GM23338 (cell line): ENCODE measurements around the gene MUC6.

ENCODE experiments used
- CREB1 ChIP-seq: fragments of 250-450 bp; sonication (Bioruptor Pico); IDR thresholded peaks from 2 replicates; pipeline ENCODE4 v1.5.0; 2020; ENCODE audit warnings: low read depth, mild to moderate bottlenecking, moderate library complexity
- EZH2 ChIP-seq: fragments of 200-600 bp; sonication (generic); IDR thresholded peaks from one replicate; pipeline ENCODE4 v1.8.0; 2017; ENCODE audit warnings: antibody characterized with exemption, mild to moderate bottlenecking, low read depth; ENCODE audit not compliant: unreplicated experiment
- EZH2phosphoT487 ChIP-seq: fragments of 200-600 bp; sonication (generic); IDR thresholded peaks from one replicate; pipeline ENCODE4 v1.8.1; 2018; ENCODE audit warnings: antibody characterized with exemption; ENCODE audit not compliant: unreplicated experiment
- JUNB ChIP-seq: IDR thresholded peaks from one replicate; pipeline ENCODE4 v1.6.1; 2016; ENCODE audit warnings: antibody characterized with exemption; ENCODE audit not compliant: unreplicated experiment
- NANOG ChIP-seq: IDR thresholded peaks from 2 replicates; pipeline ENCODE4 v1.6.1; 2016; ENCODE audit warnings: antibody characterized with exemption, borderline replicate concordance
- POLR2AphosphoS5 ChIP-seq: IDR thresholded peaks from 2 replicates; pipeline ENCODE4 v1.6.1; 2016; ENCODE audit warnings: antibody characterized with exemption, low read depth
- REST ChIP-seq: IDR thresholded peaks from one replicate; pipeline ENCODE4 v1.6.1; 2018; ENCODE audit warnings: antibody characterized with exemption; ENCODE audit not compliant: unreplicated experiment
- STAT1 ChIP-seq: IDR thresholded peaks from one replicate; pipeline ENCODE4 v1.6.1; 2016; ENCODE audit warnings: antibody characterized with exemption; ENCODE audit not compliant: unreplicated experiment
- ZNF114 ChIP-seq: fragments of 250-450 bp; sonication (Bioruptor Pico); IDR thresholded peaks from 2 replicates; pipeline ENCODE4 v1.5.0; 2020; ENCODE audit warnings: mild to moderate bottlenecking, moderate library complexity
- ZNF331 ChIP-seq: fragments of 250-450 bp; sonication (Bioruptor Pico); IDR thresholded peaks from 2 replicates; pipeline ENCODE4 v1.5.0; 2020; ENCODE audit warnings: low read depth, mild to moderate bottlenecking, moderate library complexity
- TF ChIP-seq, protein P1 (sequence below), 2 experiments: fragments of 200-600 bp in 1 of 2; sonication (generic) in 1 of 2; conservative IDR thresholded peaks; 2 replicates each; pipeline versions ENCODE4 v1.5.1 to v1.6.1; 2016 to 2017; ENCODE audit warnings: antibody characterized with exemption in 2 of 2, low read depth in 2 of 2, mild to moderate bottlenecking in 2 of 2, moderate library complexity in 1 of 2
- TF ChIP-seq, protein P2 (sequence below): IDR thresholded peaks from 2 replicates; pipeline ENCODE4 v1.6.1; 2016; ENCODE audit warnings: antibody characterized with exemption
- TF ChIP-seq, protein P3 (sequence below): fragments of 250-450 bp; sonication (Bioruptor Pico); IDR thresholded peaks from 2 replicates; pipeline ENCODE4 v1.5.0; 2020; ENCODE audit warnings: mild to moderate bottlenecking, moderate library complexity

DNA sequence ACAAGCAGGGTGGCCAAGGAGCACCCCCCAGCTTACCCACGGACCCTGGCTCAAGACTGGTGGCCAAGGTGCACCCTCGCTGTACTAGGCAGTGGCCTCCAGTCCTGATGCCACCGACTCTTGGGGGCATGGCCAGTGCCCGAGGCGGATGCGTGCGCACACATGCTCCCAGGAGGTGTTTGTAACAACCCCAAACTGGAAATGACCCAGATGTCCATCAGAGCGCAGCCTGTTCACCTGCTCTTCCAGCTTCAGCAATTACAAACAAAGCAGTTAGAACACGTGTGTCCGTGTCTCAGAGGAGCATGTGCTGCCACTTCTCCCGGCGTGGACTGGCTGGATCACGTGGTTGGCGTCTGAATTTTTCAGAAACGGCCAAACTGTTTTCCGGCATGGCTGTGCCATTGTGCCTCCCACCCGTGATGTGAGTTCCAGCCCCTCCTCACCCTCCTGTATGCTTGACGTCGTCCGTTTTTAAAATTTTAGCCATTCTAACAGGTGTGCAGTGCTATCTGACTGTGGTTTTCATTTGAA lies 7.1 kb upstream of the MUC6 start:
- TF ChIP-seq, protein P1, sequence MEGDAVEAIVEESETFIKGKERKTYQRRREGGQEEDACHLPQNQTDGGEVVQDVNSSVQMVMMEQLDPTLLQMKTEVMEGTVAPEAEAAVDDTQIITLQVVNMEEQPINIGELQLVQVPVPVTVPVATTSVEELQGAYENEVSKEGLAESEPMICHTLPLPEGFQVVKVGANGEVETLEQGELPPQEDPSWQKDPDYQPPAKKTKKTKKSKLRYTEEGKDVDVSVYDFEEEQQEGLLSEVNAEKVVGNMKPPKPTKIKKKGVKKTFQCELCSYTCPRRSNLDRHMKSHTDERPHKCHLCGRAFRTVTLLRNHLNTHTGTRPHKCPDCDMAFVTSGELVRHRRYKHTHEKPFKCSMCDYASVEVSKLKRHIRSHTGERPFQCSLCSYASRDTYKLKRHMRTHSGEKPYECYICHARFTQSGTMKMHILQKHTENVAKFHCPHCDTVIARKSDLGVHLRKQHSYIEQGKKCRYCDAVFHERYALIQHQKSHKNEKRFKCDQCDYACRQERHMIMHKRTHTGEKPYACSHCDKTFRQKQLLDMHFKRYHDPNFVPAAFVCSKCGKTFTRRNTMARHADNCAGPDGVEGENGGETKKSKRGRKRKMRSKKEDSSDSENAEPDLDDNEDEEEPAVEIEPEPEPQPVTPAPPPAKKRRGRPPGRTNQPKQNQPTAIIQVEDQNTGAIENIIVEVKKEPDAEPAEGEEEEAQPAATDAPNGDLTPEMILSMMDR (conservative IDR thresholded peaks at IDR 0.05; ENCODE audit: low read depth in 2 of 2) = no peak
- no peak for TF ChIP-seq POLR2AphosphoS5
- no peak for TF ChIP-seq REST
- no peak for TF ChIP-seq EZH2
- no peak for TF ChIP-seq EZH2phosphoT487
- no peak for TF ChIP-seq JUNB
- TF ChIP-seq, protein P2, sequence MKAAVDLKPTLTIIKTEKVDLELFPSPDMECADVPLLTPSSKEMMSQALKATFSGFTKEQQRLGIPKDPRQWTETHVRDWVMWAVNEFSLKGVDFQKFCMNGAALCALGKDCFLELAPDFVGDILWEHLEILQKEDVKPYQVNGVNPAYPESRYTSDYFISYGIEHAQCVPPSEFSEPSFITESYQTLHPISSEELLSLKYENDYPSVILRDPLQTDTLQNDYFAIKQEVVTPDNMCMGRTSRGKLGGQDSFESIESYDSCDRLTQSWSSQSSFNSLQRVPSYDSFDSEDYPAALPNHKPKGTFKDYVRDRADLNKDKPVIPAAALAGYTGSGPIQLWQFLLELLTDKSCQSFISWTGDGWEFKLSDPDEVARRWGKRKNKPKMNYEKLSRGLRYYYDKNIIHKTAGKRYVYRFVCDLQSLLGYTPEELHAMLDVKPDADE = no peak
- TF ChIP-seq, protein P3, sequence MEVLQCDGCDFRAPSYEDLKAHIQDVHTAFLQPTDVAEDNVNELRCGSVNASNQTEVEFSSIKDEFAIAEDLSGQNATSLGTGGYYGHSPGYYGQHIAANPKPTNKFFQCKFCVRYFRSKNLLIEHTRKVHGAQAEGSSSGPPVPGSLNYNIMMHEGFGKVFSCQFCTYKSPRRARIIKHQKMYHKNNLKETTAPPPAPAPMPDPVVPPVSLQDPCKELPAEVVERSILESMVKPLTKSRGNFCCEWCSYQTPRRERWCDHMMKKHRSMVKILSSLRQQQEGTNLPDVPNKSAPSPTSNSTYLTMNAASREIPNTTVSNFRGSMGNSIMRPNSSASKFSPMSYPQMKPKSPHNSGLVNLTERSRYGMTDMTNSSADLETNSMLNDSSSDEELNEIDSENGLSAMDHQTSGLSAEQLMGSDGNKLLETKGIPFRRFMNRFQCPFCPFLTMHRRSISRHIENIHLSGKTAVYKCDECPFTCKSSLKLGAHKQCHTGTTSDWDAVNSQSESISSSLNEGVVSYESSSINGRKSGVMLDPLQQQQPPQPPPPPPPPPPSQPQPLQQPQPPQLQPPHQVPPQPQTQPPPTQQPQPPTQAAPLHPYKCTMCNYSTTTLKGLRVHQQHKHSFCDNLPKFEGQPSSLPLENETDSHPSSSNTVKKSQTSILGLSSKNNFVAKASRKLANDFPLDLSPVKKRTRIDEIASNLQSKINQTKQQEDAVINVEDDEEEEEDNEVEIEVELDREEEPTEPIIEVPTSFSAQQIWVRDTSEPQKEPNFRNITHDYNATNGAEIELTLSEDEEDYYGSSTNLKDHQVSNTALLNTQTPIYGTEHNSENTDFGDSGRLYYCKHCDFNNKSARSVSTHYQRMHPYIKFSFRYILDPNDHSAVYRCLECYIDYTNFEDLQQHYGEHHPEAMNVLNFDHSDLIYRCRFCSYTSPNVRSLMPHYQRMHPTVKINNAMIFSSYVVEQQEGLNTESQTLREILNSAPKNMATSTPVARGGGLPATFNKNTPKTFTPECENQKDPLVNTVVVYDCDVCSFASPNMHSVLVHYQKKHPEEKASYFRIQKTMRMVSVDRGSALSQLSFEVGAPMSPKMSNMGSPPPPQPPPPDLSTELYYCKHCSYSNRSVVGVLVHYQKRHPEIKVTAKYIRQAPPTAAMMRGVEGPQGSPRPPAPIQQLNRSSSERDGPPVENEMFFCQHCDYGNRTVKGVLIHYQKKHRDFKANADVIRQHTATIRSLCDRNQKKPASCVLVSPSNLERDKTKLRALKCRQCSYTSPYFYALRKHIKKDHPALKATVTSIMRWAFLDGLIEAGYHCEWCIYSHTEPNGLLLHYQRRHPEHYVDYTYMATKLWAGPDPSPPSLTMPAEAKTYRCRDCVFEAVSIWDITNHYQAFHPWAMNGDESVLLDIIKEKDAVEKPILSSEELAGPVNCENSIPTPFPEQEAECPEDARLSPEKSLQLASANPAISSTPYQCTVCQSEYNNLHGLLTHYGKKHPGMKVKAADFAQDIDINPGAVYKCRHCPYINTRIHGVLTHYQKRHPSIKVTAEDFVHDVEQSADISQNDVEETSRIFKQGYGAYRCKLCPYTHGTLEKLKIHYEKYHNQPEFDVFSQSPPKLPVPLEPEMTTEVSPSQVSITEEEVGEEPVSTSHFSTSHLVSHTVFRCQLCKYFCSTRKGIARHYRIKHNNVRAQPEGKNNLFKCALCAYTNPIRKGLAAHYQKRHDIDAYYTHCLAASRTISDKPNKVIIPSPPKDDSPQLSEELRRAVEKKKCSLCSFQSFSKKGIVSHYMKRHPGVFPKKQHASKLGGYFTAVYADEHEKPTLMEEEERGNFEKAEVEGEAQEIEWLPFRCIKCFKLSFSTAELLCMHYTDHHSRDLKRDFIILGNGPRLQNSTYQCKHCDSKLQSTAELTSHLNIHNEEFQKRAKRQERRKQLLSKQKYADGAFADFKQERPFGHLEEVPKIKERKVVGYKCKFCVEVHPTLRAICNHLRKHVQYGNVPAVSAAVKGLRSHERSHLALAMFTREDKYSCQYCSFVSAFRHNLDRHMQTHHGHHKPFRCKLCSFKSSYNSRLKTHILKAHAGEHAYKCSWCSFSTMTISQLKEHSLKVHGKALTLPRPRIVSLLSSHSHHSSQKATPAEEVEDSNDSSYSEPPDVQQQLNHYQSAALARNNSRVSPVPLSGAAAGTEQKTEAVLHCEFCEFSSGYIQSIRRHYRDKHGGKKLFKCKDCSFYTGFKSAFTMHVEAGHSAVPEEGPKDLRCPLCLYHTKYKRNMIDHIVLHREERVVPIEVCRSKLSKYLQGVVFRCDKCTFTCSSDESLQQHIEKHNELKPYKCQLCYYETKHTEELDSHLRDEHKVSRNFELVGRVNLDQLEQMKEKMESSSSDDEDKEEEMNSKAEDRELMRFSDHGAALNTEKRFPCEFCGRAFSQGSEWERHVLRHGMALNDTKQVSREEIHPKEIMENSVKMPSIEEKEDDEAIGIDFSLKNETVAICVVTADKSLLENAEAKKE (CRISPR knock-in tag) = no peak
- no peak for TF ChIP-seq CREB1 (CRISPR knock-in tag)
- no peak for TF ChIP-seq NANOG
- no peak for TF ChIP-seq ZNF114 (CRISPR knock-in tag)
- no peak for TF ChIP-seq STAT1
- no peak for TF ChIP-seq ZNF331 (CRISPR knock-in tag)
